Keratinocyte (primary cell): ENCODE results near the gene GPR146.

Experiments used
- EZH2 ChIP-seq: IDR thresholded peaks from one replicate; pipeline ENCODE4 v1.6.1; 2012; ENCODE audit warnings: inconsistent platforms, mild to moderate bottlenecking, low read length, moderate library complexity
- TF ChIP-seq, protein P1 (sequence below), 3 experiments: IDR thresholded peaks in 1 of 3; conservative IDR thresholded peaks in 1 of 3; optimal IDR thresholded peaks in 1 of 3; 2 replicates in 2 of 3; 3 replicates in 1 of 3; pipeline versions ENCODE3 to v1.5.1; 2011; ENCODE audit warnings: low read length in 3 of 3, mild to moderate bottlenecking in 3 of 3, moderate library complexity in 2 of 3, control low read depth in 1 of 3, inconsistent platforms in 1 of 3; ENCODE audit not compliant: insufficient read depth in 2 of 3; ENCODE audit errors: extremely low read depth in 1 of 3

DNA sequence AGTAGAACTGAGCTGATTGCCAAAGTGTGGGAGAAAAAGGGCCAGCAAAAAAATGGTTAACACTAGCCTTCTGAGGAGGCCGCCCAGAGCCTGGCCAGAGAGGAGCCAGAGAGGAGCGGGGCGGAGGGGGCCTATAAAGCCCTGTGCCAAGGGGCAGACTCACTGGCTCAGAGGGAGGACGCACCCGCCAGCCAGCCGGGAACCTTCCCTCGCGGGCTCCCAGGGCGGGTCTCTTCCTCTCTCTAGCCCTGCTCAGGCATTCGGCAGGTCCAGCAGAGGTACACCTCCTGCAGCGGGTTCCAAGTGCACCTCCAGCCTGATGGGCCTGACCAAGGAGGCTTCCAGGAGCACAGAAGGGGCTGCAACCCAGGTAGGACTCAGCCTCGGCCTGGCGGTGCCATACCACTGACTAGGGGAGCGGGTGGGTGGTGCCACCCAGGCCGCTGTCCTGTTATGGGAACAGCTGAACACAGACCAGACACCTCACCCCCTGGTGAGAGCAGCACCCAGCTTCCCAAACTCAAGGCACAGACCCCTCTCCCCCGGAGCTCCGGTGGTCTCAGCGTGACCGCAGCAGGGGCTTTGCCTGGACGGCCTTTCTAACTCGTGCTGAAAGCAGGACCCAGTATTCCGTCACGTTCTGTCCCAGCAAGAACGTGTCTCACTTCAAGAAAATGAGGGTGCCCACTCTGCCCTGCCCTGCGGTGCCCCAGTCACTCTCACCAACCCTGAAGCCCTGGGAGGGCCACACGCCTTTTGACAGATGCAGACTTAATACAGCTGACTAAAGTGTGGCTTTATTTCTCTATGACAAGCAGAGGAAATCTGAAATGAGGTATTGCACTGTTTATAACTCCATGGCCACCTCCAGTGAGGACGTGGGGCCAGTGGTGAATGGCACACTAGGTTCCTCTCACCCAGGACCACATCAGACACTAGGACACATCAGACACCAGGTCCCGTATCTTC lies 43.9 kb downstream of the GPR146 start, which contains the start of gene GPER1:
- TF ChIP-seq, protein P1, sequence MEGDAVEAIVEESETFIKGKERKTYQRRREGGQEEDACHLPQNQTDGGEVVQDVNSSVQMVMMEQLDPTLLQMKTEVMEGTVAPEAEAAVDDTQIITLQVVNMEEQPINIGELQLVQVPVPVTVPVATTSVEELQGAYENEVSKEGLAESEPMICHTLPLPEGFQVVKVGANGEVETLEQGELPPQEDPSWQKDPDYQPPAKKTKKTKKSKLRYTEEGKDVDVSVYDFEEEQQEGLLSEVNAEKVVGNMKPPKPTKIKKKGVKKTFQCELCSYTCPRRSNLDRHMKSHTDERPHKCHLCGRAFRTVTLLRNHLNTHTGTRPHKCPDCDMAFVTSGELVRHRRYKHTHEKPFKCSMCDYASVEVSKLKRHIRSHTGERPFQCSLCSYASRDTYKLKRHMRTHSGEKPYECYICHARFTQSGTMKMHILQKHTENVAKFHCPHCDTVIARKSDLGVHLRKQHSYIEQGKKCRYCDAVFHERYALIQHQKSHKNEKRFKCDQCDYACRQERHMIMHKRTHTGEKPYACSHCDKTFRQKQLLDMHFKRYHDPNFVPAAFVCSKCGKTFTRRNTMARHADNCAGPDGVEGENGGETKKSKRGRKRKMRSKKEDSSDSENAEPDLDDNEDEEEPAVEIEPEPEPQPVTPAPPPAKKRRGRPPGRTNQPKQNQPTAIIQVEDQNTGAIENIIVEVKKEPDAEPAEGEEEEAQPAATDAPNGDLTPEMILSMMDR (optimal IDR thresholded peaks at IDR 0.05 in 1 of 3, IDR thresholded peaks at IDR 0.05 in 1 of 3, conservative IDR thresholded peaks at IDR 0.05 in 1 of 3; ENCODE audit: extremely low read depth in 1 of 3, insufficient read depth in 2 of 3, low read length in 3 of 3) = no peak
- TF ChIP-seq EZH2 = no peak
